NK-92 treated with Interleukin-12 subunit alpha and Interleukin-12 subunit beta, amount 100 ng/mL, for 24 hours (cell line): Measurements from ENCODE around the gene ZNF76.

Source experiments
- DNase-seq: peaks from one replicate; lab custom pipeline; 2025; lab: John Stamatoyannopoulos, UW

The ZNF76 gene

DNA sequence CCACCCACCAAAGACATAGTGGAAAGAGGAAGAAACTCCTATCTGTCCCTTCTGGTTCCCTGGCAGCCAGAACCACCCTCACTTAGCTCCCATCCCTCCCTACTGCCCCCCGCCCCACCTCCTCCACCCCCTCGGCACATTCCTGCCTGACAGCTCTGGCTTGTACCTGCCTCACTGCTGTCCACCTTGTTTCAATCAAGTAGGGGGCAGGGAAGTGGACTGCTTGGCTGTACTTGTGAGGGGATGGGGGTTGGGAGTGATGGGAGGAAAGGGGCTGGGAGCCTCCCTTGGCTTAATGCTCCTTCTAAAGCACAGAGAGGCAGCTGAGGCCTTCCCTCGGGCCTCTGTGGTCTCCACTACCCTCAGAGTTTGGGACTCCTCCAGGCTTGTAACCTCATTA lies 22.1 kb upstream of the ZNF76 start:
- DNase-seq: no peak

DNA sequence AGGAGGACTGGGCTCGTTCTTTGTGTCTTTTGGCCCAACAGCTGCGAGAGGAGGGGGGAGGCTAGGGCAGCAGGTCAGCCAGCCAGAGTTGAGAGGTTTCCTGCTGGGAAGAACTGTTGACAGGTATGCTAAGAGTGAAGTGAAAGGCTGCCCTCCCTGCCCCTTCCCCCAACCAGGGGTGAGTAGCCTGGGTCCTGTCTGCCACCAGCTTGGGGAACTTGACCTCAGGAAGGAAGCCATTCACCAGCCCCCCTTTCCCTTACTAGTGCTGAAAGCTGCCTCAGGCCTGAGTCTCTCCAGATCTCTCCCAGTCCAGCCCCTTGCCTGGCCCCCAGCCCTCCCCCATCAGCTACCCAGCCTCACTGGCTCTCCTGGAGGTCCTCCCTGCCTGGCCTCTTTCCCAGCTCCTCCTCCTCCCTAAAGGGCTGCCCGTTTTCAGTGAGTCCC lies 20.7 kb upstream of the ZNF76 start:
- no peak for DNase-seq

DNA sequence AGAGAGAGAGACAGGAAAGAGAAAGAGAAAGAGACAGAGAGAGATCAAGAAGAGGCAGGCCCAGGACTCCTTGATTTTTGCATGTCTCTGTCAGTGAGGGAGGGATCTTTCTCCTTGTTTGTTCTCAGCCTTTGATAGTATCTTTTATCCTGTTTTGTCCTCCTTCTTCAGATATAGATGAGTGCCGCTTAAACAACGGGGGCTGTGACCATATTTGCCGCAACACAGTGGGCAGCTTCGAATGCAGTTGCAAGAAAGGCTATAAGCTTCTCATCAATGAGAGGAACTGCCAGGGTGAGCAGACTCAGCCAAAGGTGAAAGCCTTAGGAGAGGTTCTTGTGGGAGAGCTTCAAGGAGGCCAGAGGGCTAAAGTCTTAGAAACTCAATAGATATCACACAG lies 20.0 kb upstream of the ZNF76 start:
- no peak for DNase-seq

DNA sequence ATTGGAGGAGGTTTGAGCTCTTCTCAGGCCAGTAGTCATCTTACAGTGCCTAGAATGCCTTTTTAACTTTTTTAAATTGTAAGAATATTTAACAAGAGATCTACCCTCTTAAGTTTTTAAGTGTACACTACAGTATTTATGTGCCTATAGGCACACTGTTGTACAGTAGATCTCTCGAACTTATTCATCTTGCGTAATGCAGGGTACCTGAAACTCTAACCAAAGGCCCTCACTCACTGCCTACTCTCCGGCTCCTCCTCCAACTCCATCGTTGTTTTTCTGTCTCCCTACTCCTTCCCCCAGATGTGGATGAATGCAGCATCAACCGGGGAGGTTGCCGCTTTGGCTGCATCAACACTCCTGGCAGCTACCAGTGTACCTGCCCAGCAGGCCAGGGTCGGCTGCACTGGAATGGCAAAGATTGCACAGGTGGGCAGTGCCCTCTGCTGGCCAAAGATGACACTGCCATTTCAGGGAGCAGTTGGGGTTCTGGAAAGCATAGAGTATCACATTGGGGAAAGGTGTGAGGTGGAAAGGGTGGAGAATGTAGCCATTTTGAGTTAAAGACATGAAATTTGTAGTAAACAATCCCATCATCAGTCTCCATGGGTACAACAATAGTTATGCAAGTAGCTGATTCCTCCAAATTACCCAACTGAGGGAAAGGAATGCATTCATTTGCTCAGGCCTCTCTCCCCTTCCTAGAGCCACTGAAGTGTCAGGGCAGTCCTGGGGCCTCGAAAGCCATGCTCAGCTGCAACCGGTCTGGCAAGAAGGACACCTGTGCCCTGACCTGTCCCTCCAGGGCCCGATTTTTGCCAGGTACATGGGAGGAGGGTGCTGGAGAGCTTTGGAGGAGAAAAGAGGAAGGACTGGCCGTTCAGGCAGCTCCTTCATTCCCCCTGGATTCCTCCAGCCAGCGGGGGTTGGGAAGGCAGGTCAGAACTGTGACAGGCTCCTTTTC lies 18.4 kb upstream of the ZNF76 start:
- peak; percentile 35 for DNase-seq

DNA sequence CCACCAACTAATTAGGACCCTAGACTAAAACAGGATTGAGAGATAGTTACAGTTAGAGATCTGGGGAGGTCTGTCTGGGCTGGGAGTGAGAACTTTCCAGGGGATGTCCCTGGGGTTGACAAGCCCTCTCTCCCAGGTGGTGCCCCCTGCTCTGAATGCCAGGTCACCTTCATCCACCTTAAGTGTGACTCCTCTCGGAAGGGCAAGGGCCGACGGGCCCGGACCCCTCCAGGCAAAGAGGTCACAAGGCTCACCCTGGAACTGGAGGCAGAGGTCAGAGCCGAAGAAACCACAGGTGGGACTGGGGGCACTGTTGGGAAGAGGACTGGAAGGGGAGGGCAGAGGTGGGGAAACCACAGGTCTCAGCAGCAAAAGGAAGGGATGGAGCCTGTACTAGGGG lies 17.0 kb upstream of the ZNF76 start:
- DNase-seq: no peak

DNA sequence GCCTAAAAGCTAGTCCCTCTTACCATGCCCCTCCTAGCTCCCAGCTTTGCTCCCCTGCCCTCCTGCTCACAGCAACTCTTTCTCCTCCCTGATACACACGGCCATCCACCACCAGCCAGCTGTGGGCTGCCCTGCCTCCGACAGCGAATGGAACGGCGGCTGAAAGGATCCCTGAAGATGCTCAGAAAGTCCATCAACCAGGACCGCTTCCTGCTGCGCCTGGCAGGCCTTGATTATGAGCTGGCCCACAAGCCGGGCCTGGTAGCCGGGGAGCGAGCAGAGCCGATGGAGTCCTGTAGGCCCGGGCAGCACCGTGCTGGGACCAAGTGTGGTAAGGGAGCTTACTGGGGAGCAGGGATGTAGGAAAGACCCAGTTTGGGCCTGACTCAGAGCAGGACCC lies 16.6 kb upstream of the ZNF76 start:
- no peak for DNase-seq

DNA sequence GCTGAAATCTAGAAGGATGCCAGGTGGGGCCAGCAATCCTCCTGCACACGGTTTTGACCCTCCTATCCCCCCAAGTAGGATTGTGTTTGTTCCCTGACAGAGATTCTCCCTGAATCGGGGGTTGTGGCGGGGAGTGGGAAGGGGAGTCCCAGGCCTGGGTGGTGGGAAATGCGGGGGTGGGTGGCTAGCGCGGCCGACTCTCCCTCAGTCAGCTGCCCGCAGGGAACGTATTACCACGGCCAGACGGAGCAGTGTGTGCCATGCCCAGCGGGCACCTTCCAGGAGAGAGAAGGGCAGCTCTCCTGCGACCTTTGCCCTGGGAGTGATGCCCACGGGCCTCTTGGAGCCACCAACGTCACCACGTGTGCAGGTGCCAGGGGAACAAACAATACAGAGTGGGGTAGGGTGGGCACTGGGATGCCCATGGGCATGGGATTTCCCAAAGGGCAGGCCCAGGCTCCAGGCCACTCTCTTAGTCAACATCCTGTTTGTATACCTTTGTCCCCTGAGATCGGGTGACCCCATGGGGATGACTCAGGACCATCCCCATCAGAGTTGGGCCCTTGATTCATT lies 16.1 kb upstream of the ZNF76 start:
- DNase-seq: no peak

DNA sequence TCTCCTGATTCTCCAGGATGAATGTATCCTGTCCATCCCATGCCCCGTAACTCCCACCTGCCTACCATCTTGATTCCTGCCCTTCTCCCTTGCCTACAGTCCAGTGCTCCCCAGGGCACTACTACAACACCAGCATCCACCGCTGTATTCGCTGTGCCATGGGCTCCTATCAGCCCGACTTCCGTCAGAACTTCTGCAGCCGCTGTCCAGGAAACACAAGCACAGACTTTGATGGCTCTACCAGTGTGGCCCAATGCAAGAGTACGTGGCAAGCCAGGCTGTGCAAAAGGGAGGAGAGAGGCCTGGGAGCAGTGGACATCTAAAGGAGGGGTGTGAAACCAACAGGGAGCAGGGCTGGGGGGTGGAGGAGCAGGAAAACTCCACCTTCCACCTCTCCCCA lies 15.0 kb upstream of the ZNF76 start:
- DNase-seq: no peak

DNA sequence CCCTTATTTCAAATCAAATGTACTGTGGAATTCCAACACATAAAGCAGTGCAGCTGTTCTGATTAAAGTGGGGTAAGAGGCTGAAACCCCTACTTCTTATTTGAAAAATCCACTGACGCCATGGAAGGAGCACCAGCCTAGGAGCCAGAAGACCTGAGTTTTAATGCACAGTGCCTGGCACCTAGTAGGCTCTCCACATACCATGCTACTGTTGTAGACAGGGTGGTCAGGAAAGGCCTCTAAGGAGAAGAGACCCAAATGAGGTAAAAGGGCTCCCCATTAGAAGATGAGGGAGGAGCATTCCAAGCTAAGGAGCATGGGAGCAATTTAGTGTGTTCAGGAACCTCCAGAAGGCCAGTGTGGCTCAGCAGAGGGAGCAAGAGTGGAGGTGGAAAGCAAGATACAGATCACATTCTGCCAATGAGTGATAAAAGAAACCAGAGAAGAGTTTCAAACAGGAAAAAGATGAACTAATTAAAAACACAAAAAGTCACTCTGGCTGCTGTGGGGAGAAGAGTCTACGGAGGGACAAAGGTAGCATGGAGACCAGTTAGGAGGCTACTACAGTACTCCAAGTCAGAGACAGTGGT lies 11.8 kb upstream of the ZNF76 start:
- no peak for DNase-seq

DNA sequence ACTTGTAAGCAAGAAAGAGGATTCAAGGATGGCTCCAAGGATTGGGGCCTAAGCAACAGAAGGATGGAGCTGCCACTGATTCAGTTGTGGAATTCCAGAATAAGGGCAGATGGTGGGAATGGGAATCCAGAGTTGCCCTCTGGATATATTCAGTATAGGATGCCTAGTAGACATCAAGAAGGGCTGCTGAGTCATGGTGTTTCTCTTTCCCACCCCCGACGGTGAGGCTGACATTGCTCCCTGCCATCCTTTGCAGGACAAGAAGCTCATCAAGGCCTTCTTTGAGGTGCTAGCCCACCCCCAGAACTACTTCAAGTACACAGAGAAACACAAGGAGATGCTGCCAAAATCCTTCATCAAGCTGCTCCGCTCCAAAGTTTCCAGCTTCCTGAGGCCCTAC lies 11.2 kb upstream of the ZNF76 start:
- no peak for DNase-seq

DNA sequence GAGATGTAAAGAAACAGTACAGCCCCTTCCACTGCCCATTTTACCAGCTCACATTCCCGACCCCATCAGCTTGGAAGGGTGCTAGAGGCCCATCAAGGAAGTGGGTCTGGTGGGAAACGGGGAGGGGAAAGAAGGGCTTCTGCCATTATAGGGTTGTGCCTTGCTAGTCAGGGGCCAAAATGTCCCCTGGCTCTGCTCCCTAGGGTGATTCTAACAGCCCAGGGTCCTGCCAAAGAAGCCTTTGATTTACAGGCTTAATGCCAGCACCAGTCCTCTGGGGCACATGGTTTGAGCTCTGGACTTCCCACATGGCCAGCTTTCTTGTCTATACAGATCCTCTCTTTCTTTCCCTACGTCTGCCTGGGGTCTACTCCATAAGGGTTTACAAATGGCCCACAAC lies 10.6 kb upstream of the ZNF76 start:
- DNase-seq: no peak

DNA sequence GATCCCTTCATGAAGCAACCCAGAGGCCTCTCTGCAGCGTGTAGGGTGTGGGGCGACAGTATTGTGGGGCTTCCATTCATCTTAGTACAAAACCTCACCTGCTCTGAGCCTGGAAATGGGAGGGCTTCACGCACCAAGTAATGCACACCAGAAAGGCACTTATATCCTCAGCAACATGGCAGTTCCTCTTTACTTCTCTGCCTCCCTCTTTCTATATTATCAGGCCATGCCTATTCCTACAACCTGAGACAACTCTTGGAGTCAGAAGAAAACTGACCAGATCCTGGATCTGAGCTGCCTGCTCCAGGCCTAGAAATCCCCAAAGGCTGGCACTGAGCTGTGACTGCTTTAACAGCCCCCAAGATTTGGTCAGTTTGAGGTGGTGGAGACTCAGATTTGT lies 7.6 kb upstream of the ZNF76 start:
- DNase-seq: no peak

DNA sequence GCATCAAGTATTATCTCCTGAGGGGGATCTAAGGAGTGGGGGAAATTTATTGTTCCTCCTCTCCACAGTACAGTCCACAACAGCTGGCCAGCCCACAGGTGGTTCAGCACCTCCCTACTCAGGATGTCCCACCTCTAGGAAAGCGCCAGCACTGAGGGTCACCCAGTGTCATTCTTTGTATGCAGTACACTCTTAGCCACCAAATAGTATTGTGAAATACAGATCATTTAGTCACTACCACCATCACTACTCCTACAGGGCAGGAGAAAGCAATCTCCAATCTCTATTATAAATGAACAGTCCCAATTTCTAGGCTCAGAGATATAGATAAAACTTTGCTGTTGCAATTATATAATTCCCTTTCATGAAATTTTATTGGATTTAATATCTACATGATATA lies 6.3 kb upstream of the ZNF76 start:
- DNase-seq: peak; percentile 18

DNA sequence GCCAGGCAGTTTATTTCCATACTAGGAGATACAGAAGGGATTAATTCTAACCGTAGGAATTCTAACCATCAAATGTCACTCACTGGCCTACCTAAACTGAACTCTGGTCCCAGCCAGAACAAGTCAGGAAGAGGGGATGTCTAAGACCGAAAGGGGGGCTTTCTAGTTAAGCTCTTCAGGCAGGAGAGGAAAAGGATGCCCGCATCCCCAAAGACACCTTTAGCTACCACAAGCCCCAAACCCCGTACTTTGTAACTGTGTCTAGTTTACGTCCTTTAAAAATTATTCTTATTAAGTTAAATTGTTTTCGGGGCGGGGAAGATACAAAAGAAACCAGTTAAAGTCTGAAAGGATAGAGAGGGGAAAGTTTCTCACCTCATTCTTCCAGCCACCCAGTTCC lies 1.2 kb upstream of the ZNF76 start:
- DNase-seq: no peak

DNA sequence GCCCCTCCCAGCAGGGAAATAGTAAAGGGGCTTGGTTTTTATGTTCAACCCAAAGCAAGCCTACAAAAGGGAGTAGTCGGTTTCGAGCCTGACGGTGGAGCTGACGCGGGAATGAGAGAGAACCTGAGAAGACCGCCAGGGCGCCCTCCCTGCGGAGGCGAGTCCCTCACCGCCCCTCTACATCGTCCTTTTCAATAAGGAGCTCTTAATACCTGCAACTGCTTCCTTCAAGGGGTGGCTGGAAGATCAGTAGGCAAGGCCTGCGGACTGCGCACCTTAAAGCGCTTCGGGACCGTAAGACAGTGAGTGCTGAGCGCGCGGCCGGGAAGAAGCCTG lies 709 bp upstream of the ZNF76 start:
- no peak for DNase-seq

DNA sequence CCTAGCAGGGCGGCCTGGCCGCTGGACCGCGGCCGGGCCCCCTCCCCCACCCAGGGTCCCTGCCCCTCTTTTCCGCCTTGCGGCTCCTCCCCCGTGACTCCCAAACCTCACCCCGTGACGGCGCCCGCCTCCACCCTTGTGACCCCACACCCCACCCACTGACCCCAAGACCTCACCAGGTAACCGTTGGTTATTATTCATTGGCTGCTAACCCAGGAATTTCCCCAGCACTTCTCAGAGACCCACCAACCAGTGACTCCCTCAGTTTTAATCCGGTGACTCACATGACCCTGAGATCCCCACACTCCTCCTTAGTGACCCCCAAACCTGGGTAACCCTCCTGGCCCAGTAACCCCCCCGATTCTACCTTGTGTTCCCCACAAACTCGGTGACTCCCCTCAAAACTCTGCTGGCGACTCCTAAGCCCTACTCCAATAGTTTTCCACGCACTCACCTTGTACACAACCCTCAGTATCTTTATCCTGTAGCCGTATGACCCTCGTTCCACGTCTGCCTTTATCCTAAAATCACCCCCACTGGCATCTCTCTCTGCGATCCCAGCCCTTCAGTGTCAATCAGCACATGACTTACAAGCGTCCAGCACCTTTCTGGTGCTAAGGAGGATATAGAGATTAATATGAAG lies 534 bp downstream of the ZNF76 start:
- peak; percentile 85 for DNase-seq

DNA sequence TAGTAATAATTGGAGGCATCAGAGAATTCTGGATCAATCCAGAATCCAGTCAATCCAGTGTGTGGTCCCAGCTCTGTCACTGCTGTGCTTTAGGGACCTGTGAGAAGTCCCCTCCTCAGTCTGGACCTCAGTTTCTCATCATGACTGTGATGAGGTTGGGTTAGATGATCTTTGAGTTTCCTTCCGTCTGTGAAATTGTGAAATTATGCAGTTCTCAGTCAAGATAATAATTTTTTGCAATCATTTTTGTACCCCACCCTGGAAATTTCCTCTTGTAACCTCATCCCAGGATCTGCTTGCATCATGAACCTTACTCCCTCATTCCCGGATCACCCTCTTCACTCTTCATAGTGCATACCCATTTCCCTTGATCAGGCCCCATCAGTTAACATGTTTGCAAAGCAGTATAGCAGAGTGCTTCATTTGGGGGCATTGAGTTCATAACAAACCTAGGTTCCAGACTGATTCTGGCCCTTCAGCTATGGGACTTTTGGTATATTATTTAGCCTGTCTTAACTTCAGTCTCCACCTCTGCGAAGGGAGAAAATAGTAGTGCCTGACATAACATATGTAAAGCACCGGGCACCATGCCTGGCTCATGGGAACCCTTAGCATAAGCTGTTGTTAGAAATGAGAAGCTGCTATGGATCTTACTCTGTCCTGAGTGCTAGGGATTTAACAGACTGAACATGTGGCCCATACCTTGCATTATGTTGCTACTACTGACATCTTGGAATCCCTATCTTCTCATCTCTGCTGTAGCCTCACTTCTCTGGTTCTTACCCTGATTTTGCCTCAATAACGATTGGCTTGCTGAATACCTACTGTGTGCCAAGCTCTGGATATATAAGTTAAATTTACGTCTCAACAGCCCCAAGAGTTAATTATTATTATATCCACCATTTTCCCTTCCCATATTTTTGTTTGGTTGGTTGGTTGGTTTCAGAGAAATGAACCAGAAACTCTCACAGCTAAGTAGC lies 1.3 kb downstream of the ZNF76 start:
- DNase-seq: no peak

DNA sequence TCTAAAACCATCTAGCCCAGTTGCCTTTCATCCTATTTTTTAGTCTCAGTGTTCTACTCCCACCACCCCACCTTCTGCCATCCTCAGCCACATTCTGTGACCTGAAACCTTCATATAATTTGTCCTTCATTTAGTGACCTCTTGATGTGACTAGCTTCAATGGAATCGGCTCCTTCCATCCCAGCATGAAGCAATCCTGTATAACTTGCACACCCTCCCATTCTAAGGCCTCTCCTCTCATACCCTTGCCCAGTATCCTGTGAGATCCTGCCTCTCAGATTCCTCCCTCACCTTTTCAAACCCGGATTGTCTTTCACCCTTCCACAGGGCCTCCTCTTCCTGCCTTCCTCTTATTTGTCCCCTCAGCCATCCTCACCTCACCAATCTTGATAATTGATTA lies 3.1 kb downstream of the ZNF76 start:
- DNase-seq: no peak

DNA sequence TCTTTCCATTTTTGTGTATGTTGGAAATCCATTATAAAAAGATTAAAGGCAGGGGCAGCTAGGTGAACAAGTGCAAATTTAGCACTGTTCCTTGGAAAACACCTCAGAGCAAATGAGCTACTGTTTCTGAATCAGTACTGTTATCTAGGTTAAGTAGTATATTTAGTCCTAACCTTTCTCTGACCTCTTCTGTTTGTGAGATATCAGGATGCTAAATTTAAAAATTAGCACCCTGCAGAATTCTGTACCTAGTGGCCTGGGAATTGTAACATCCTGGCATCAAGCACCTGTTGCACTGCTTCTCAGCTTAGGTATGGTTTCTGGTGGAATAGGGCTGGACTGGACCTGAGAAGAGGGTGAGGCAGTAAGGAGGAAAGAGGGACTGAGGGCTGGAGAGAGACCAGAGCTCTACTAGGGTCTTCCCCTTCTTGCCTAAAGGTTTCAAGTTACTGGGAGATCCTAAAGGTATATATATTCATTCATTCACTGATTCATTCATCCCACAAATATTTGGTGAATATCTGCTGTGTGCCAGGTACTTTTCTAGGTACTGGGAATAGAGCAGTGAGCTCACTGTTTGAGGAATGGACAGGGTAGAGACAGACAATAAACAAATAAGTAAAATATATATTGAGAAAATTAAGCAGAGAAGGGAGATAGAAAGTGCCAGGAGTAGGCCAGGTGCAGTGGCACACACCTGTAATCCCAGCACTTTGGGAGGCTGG lies 5.2 kb downstream of the ZNF76 start:
- DNase-seq: no peak

DNA sequence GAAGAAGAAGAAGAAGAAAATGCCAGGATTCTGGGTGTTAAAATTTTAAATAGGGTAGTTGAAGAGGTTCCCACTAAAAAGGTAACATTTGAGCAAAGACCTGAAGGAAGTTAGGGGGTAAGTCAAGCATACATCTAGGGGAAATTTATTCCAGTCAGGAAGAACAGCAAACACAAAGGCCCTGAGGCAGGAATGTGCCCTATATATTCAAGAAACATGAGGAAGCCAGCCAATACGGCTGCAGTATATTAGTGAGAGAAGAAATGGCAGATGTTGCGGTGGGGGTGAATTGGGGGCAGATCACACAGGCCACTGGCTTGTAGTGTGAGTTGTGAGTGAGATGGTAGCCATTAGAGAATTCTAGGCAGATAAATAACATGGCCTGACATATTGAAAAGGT lies 6.0 kb downstream of the ZNF76 start:
- no peak for DNase-seq

DNA sequence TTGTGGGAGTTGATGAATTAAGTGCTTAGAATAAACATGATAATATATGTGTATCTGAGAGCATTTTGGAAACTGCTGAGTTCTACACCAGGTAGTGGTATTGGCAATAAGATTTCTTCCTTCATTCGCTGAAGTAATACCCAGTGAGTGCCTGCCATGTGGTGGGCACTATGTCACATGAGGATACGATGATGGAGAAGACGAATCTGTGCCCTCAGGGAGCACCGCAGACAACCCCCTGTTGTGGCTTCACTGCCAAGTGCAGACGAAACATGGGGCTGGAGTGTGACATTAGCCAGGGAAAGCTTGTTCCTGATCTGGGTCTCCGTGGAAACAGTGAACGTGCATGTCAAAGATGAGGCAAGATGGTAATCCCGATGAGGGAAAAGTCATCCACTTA lies 7.9 kb downstream of the ZNF76 start:
- no peak for DNase-seq
